AG09319 (cell line): ENCODE measurements around the gene THBS1.

Source experiments
- DNase-seq: peaks from one replicate; pipeline ENCODE4 v3.0.0-alpha.2; 2010; ENCODE audit warnings: low read depth; ENCODE audit errors: extremely low read depth
- CTCF ChIP-seq: IDR thresholded peaks from 2 replicates; pipeline ENCODE4 v1.5.1; 2011; ENCODE audit warnings: low read depth, mild to moderate bottlenecking, inconsistent platforms, low read length, moderate library complexity

Gene THBS1

GRCh38 chr15:39645138-39645975 lies 64.5 kb downstream of the THBS1 start:
- no peak for DNase-seq
- TF ChIP-seq CTCF, result no peak

DNA sequence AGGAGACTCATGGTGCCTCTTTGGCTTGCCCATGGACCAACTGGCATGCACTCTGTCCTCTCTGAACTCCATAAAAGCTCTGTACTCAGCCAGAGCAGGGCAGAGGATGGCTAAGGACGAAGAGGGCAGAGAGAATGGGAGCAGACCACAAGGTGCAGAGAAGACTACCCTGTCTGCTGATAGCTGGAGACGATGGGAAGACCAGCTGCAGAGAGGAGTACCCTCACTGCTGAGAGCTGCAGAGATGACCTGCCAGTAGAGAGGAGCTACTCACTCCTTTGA lies 65.0 kb downstream of the THBS1 start:
- DNase-seq, result no peak
- no peak for TF ChIP-seq CTCF

GRCh38 chr15:39646425-39646824 lies 65.5 kb downstream of the THBS1 start:
- no peak for TF ChIP-seq CTCF

More at GRCh38 chr15:39646425-39646824, 65.5 kb downstream of the THBS1 start:
- no peak for DNase-seq
